Peyer's patch (tissue), 4 donors: Measurements from ENCODE around the gene TFF1.

ENCODE experiments used
- CTCF ChIP-seq, 6 experiments: fragments of 450-650 bp in 4 of 6; fragments of 200-600 bp in 2 of 6; sonication (generic) in 1 of 6; IDR thresholded peaks; one replicate each; pipeline ENCODE4 v1.5.1; 2017 to 2019; ENCODE audit warnings: antibody characterized with exemption in 6 of 6, mild to moderate bottlenecking in 3 of 6, moderate library complexity in 1 of 6
- POLR2A ChIP-seq, 2 donors: fragments of 450-650 bp; IDR thresholded peaks; one replicate each; pipeline ENCODE4 v1.5.1; 2017; ENCODE audit warnings: antibody characterized with exemption in 2 of 2, mild to moderate bottlenecking in 2 of 2, moderate library complexity in 2 of 2

- no peak for TF ChIP-seq CTCF (IDR thresholded peaks at IDR 0.05)
- TF ChIP-seq POLR2A (IDR thresholded peaks at IDR 0.05): no peak
Observed at GRCh38 chr21:42414928-42415769, 48.8 kb upstream of the TFF1 start.
